HFFc6 (cell line): ENCODE results near the gene BCL2L13. TPM values are rescaled to one million over a fixed set of nuclear protein-coding genes. Genes with fewer than 3 reads are reported as not detected.

Experiments
- DNase-seq: peaks from one replicate; pipeline ENCODE4 v3.0.0-alpha.2; 2018
- H3K27ac Mint-ChIP-seq: 2 replicates; pipeline ENCODE4 v1.8.0; 2020; ENCODE audit warnings: mild to moderate bottlenecking, mixed read lengths
- H3K27me3 Mint-ChIP-seq: 2 replicates; pipeline ENCODE4 v1.8.0; 2021; ENCODE audit warnings: mild to moderate bottlenecking, moderate library complexity, mixed read lengths; ENCODE audit not compliant: insufficient read depth
- H3K36me3 Mint-ChIP-seq: 2 replicates; pipeline ENCODE4 v1.8.0; 2021; ENCODE audit warnings: low read depth, mixed read lengths
- H3K4me1 Mint-ChIP-seq: 2 replicates; pipeline ENCODE4 v1.8.0; 2020; ENCODE audit warnings: low read depth, mixed read lengths
- H3K4me3 Mint-ChIP-seq: 2 replicates; pipeline ENCODE4 v1.8.0; 2020; ENCODE audit warnings: mild to moderate bottlenecking, moderate library complexity, mixed read lengths
- H3K9me3 Mint-ChIP-seq: 2 replicates; pipeline ENCODE4 v1.8.0; 2020; ENCODE audit warnings: mild to moderate bottlenecking, mixed read lengths
- total RNA-seq, 6 experiments: library from RNA; stranded (reverse); fragmentation: NEBNext Ultra II Directional; extraction: Animal tissue kit (Norgen Biotek cat#: 25700); gene quantifications; 2 replicates in 1 of 6; 3 replicates in 5 of 6; pipeline ENCODE4 v1.2.3, GENCODE V29; 2021
- TF ChIP-seq, protein P1 (sequence below): fragments of 200-600 bp; sonication (generic); IDR thresholded peaks from 2 replicates; pipeline ENCODE4 v1.5.0; 2021; ENCODE audit warnings: antibody characterized with exemption, mild to moderate bottlenecking

The BCL2L13 gene
- total RNA-seq, 6 experiments from 2014 or later, result 46.7 to 53.1 (median 49.7) TPM

GRCh38 chr22:17597217-17597616 is 41.3 kb upstream of the BCL2L13 start:
- peak; percentile 49 for DNase-seq
- Mint-ChIP-seq H3K4me1 (peaks cover 9% of the 10 kb centered on the region; the same call in 1 of the 2 replicates), H3K27me3 (0 out of 2 replicates have a peak, but pooled peaks cover 2% of the 10 kb centered on the region), H3K4me3 (no peak overlapping the region), H3K36me3 (peaks cover 30% of the 10 kb centered on the region), H3K9me3 (no peaks in the 10 kb centered on the region), H3K27ac (peak overlapping the region; percentile 76)
- TF ChIP-seq, protein P1, sequence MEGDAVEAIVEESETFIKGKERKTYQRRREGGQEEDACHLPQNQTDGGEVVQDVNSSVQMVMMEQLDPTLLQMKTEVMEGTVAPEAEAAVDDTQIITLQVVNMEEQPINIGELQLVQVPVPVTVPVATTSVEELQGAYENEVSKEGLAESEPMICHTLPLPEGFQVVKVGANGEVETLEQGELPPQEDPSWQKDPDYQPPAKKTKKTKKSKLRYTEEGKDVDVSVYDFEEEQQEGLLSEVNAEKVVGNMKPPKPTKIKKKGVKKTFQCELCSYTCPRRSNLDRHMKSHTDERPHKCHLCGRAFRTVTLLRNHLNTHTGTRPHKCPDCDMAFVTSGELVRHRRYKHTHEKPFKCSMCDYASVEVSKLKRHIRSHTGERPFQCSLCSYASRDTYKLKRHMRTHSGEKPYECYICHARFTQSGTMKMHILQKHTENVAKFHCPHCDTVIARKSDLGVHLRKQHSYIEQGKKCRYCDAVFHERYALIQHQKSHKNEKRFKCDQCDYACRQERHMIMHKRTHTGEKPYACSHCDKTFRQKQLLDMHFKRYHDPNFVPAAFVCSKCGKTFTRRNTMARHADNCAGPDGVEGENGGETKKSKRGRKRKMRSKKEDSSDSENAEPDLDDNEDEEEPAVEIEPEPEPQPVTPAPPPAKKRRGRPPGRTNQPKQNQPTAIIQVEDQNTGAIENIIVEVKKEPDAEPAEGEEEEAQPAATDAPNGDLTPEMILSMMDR, result no peak

DNA sequence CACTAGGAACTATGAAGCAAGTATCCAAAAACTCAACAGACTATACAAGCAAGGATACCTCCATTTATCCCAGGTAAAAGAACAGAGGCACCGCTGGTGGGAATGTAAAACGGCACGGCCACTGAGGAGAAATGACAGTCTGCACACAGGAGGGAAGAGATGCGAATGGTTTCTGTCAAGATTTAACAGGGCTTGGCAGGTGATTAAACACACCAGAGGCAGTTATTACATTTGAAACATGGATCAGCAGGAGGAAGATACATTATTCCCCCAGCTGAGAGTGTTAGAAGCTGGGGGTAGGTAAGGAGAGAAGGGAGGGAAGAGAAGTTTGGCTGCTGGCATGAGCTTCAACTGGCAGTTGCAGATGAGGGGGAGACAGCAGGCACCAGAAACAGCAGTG is 40.2 kb upstream of the BCL2L13 start:
- TF ChIP-seq, protein P1, result no peak
- DNase-seq, result no peak
- Mint-ChIP-seq H3K27me3 (0 out of 2 replicates have a peak, but pooled peaks cover 2% of the 10 kb centered on the region), H3K36me3 (peaks cover 30% of the 10 kb centered on the region), H3K4me1 (peaks cover 9% of the 10 kb centered on the region; the same call in 1 of the 2 replicates), H3K4me3 (no peak overlapping the region), H3K9me3 (no peaks in the 10 kb centered on the region), H3K27ac (peak overlapping the region; percentile 15; the same call in 1 of the 2 replicates)

GRCh38 chr22:17601031-17601430 is 37.5 kb upstream of the BCL2L13 start:
- H3K27ac Mint-ChIP-seq, result peak overlapping the region; percentile 56; the same call in 1 of the 2 replicates

DNA sequence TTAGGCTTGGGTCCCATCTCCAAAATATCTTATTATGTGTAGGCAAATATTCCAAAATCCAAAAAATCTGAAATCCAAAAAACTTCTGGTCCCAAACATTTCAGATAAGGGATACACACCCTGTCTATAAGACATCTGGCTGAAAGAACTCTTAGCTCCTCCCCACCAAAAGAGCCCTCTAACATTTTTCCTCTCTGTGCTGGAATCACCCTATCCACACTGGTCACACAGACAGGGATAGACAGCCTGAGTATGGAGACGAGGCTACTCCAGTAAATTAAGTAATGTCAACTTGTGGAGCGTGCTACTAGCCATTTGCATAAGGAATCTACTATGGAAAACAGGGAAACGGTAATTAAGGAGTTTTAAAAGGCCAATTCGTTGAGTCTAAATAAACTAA is 34.9 kb upstream of the BCL2L13 start:
- Mint-ChIP-seq H3K27ac (no peak overlapping the region), H3K36me3 (peaks cover 13% of the 10 kb centered on the region), H3K27me3 (no peaks in the 10 kb centered on the region), H3K4me3 (no peak overlapping the region), H3K9me3 (no peaks in the 10 kb centered on the region), H3K4me1 (peaks cover 9% of the 10 kb centered on the region; the same call in 1 of the 2 replicates)
- DNase-seq, result no peak
- TF ChIP-seq, protein P1, result no peak

More at GRCh38 chr22:17601031-17601430, 37.5 kb upstream of the BCL2L13 start:
- no peak overlapping the region for H3K4me3 Mint-ChIP-seq
- H3K36me3 Mint-ChIP-seq, result peaks cover 24% of the 10 kb centered on the region
- no peak for DNase-seq
- H3K27me3 Mint-ChIP-seq, result no peaks in the 10 kb centered on the region
- H3K9me3 Mint-ChIP-seq, result no peaks in the 10 kb centered on the region
- peaks cover 9% of the 10 kb centered on the region; the same call in 1 of the 2 replicates for H3K4me1 Mint-ChIP-seq
- TF ChIP-seq, protein P1, result no peak

DNA sequence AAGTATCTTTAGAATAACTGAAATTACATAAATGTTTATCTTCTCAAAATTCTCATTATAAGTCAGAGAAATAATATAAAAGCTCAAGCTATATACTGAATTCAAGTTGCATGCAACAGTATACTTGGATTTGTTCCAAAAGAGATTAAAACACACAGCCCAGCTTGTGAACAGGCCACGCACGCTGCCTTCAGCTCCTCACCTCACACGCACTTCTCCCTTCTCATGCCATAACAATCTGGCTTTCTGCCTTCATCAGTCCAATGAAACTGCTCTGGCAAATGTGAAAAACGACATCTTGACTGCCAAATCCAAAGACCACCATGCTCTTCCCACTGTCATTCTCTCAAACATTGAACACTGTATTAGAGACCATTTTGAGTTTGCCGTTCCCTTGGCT is 32.1 kb upstream of the BCL2L13 start:
- H3K27me3 Mint-ChIP-seq, result no peaks in the 10 kb centered on the region
- no peaks in the 10 kb centered on the region; the same call in 1 of the 2 replicates for H3K36me3 Mint-ChIP-seq
- H3K27ac Mint-ChIP-seq, result no peak overlapping the region
- TF ChIP-seq, protein P1, result no peak
- H3K9me3 Mint-ChIP-seq, result no peaks in the 10 kb centered on the region
- H3K4me3 Mint-ChIP-seq, result no peak overlapping the region
- no peaks in the 10 kb centered on the region; the same call in 1 of the 2 replicates for H3K4me1 Mint-ChIP-seq
- no peak for DNase-seq
